Upper lobe of left lung (tissue), 4 donors: ENCODE results near the gene JDP2.

Experiments used
- CTCF ChIP-seq, 6 experiments: fragments of 450-650 bp in 4 of 6; fragments of 200-600 bp in 2 of 6; sonication (generic) in 2 of 6; IDR thresholded peaks; one replicate each; pipeline ENCODE4 v1.5.1; 2016 to 2019; ENCODE audit warnings: antibody characterized with exemption in 6 of 6
- EP300 ChIP-seq, 4 donors: sonication (generic); formaldehyde crosslinking; IDR thresholded peaks; one replicate each; pipeline ENCODE4 v1.5.1; 2017; ENCODE audit warnings: antibody characterized with exemption in 4 of 4, control low read depth in 2 of 4
- POLR2AphosphoS5 ChIP-seq, 2 donors: sonication (generic); formaldehyde crosslinking; IDR thresholded peaks; one replicate each; pipeline ENCODE4 v1.5.1; 2017; ENCODE audit warnings: antibody characterized with exemption in 2 of 2

GRCh38 chr14:75469606-75470237 lies 41.9 kb downstream of the JDP2 start:
- TF ChIP-seq CTCF (IDR thresholded peaks at IDR 0.05) (no peak), POLR2AphosphoS5 (IDR thresholded peaks at IDR 0.05) (no peak), EP300 (IDR thresholded peaks at IDR 0.05) (no peak)
